DMS114 treated with DMSO at 0.1 percent for 48 hours (cell line): ENCODE measurements around the gene TBC1D22A.
"Not testable (repeated sequence)": the region's sequence is repeated elsewhere in the genome, so short reads cannot be mapped to it uniquely, and the experiment has no call there.

Experiments used
- DNase-seq: peaks from one replicate; lab custom pipeline; 2025; ENCODE audit not compliant: unreplicated experiment; lab: John Stamatoyannopoulos, UW

The TBC1D22A gene

GRCh38 chr22:46967445-46968358 lies 205.3 kb downstream of the TBC1D22A start:
- DNase-seq = no peak

- no peak for DNase-seq
Observed at GRCh38 chr22:46968359-46968740, 205.9 kb downstream of the TBC1D22A start.

GRCh38 chr22:46968848-46969247 lies 206.4 kb downstream of the TBC1D22A start:
- DNase-seq = no peak

- DNase-seq = no peak
Observed at GRCh38 chr22:46969491-46969890, 207.0 kb downstream of the TBC1D22A start.

GRCh38 chr22:46969961-46970360 lies 207.5 kb downstream of the TBC1D22A start:
- DNase-seq = no peak

GRCh38 chr22:46970411-46971098 lies 208.1 kb downstream of the TBC1D22A start:
- no peak for DNase-seq

GRCh38 chr22:46971099-46971763 lies 208.8 kb downstream of the TBC1D22A start:
- no peak for DNase-seq

- DNase-seq = no peak
Observed at GRCh38 chr22:46971764-46972125, 209.3 kb downstream of the TBC1D22A start.

GRCh38 chr22:46972256-46972655 lies 209.8 kb downstream of the TBC1D22A start:
- DNase-seq = no peak

- no peak for DNase-seq
Observed at GRCh38 chr22:46972901-46973831, 210.7 kb downstream of the TBC1D22A start.

GRCh38 chr22:46974077-46974476 lies 211.6 kb downstream of the TBC1D22A start:
- DNase-seq = no peak

GRCh38 chr22:46974631-46975585 lies 212.5 kb downstream of the TBC1D22A start:
- no peak for DNase-seq

- DNase-seq = no peak
Observed at GRCh38 chr22:46976143-46976542, 213.7 kb downstream of the TBC1D22A start.

GRCh38 chr22:46976598-46976997 lies 214.1 kb downstream of the TBC1D22A start:
- no peak for DNase-seq

GRCh38 chr22:46977656-46978343 lies 215.3 kb downstream of the TBC1D22A start:
- DNase-seq = no peak

GRCh38 chr22:46978668-46979067 lies 216.2 kb downstream of the TBC1D22A start:
- not testable (repeated sequence) for DNase-seq

- DNase-seq = no peak
Observed at GRCh38 chr22:46979506-46979905, 217.1 kb downstream of the TBC1D22A start.

- no peak for DNase-seq
Observed at GRCh38 chr22:46980392-46980791, 217.9 kb downstream of the TBC1D22A start.

GRCh38 chr22:46982635-46983034 lies 220.2 kb downstream of the TBC1D22A start:
- DNase-seq = no peak
